ENCODE measurements around the gene SERINC2. TPM values are rescaled to one million over a fixed set of nuclear protein-coding genes. Genes with fewer than 3 reads are reported as not detected.
"Not testable (repeated sequence)": the region's sequence is repeated elsewhere in the genome, so short reads cannot be mapped to it uniquely, and the experiment has no call there.

The SERINC2 gene
- total RNA-seq, 1 experiment from 2014 or later = 14.1 TPM

- Histone ChIP-seq H3K9ac (ENCODE audit: extremely low read depth, insufficient read length, low read length) (no peak overlapping the region), H3K56ac (ENCODE audit: insufficient read length, low read depth, low read length) (no peak overlapping the region), H2BK120ac (ENCODE audit: low read depth, low read length, poor library complexity, severe bottlenecking) (no peak overlapping the region), H3K4me1 (ENCODE audit: insufficient read depth, low read length) (no peaks in the 10 kb centered on the region), H3K9me3 (ENCODE audit: control insufficient read depth, low read depth, low read length) (no peaks in the 10 kb centered on the region), H2BK20ac (ENCODE audit: low read depth, low read length, poor library complexity, severe bottlenecking) (no peak overlapping the region), H2AFZ (ENCODE audit: low read length) (no peak overlapping the region), H3K14ac (ENCODE audit: insufficient read depth, low read length) (no peak overlapping the region), H4K5ac (ENCODE audit: insufficient read length, low read depth, low read length) (no peak overlapping the region), H3K79me2 (ENCODE audit: insufficient read depth, low read length) (no peaks in the 10 kb centered on the region), H3K23me2 (ENCODE audit: insufficient read length, low read depth, low read length, poor library complexity, severe bottlenecking) (no peaks in the 10 kb centered on the region), H3K79me1 (ENCODE audit: insufficient read depth, low read depth, low read length, poor library complexity, severe bottlenecking) (no peaks in the 10 kb centered on the region), H3K27me3 (ENCODE audit: insufficient read depth, low read length) (no peaks in the 10 kb centered on the region), H2AK5ac (ENCODE audit: insufficient read length, low read length) (no peak overlapping the region), H4K91ac (ENCODE audit: insufficient read length, low read depth, low read length) (no peak overlapping the region), H3K23ac (ENCODE audit: insufficient read length, low read depth, low read length) (no peak overlapping the region), H2BK5ac (ENCODE audit: insufficient read length, low read length) (no peak overlapping the region), H3K27ac (ENCODE audit: insufficient read length, low read depth, low read length) (no peak overlapping the region), H4K20me1 (ENCODE audit: control insufficient read depth, insufficient read depth, insufficient read length) (no peaks in the 10 kb centered on the region), H3K4ac (ENCODE audit: low read depth, low read length) (no peak overlapping the region), H3T11ph (ENCODE audit: low read length) (no peak overlapping the region), H2BK12ac (ENCODE audit: insufficient read length, low read depth, low read length) (no peak overlapping the region), H3K18ac (ENCODE audit: insufficient read length, low read depth, low read length) (no peak overlapping the region), H4K8ac (replicated peaks; ENCODE audit: insufficient read length, low read depth, low read length) (no peak overlapping the region), H3K4me2 (ENCODE audit: insufficient read depth, insufficient read length, low read length) (no peak overlapping the region), H2BK15ac (ENCODE audit: low read depth, low read length) (no peak overlapping the region)
- WGBS (ENCODE audit: extremely low coverage, insufficient read length, low lambda C conversion rate) = no CpG with 5 or more reads among the region's 6 CpGs
- TF ChIP-seq CTCF (conservative IDR thresholded peaks at IDR 0.05) = no peak
- H3K9me3 Mint-ChIP-seq = no peaks in the 10 kb centered on the region
- H3K36me3 Mint-ChIP-seq (ENCODE audit: insufficient read depth in 1 of 3, low read depth in 3 of 3) = peaks cover 4 to 34% (median 10%) of the 10 kb centered on the region in 3 experiments
- no peak overlapping the region for H3K27ac Mint-ChIP-seq
- DNase-seq = no peak
- peaks cover 3 to 14% of the 10 kb centered on the region in 2 experiments for H3K4me1 Mint-ChIP-seq
- no peak overlapping the region for H3K4me3 Mint-ChIP-seq
- no peaks in the 10 kb centered on the region for H3K27me3 Mint-ChIP-seq (ENCODE audit: low read depth)
Measured at GRCh38 chr1:31429583-31429982, 16.6 kb downstream of the SERINC2 start.

- H3K4me3 Mint-ChIP-seq; H3K9ac ChIP-seq (ENCODE audit: extremely low read depth, insufficient read length, low read length); H3K79me2 ChIP-seq (ENCODE audit: insufficient read depth, low read length); H3K4me1 ChIP-seq (ENCODE audit: insufficient read depth, low read length); H3K9me3 Mint-ChIP-seq; H3K4ac ChIP-seq (ENCODE audit: low read depth, low read length); H3K79me1 ChIP-seq (ENCODE audit: insufficient read depth, low read depth, low read length, poor library complexity, severe bottlenecking); H2AK5ac ChIP-seq (ENCODE audit: insufficient read length, low read length); H3K23me2 ChIP-seq (ENCODE audit: insufficient read length, low read depth, low read length, poor library complexity, severe bottlenecking); H3K23ac ChIP-seq (ENCODE audit: insufficient read length, low read depth, low read length); H4K91ac ChIP-seq (ENCODE audit: insufficient read length, low read depth, low read length); H4K8ac ChIP-seq (replicated peaks; ENCODE audit: insufficient read length, low read depth, low read length); DNase-seq; H2BK120ac ChIP-seq (ENCODE audit: low read depth, low read length, poor library complexity, severe bottlenecking); H3K27ac Mint-ChIP-seq; H3K18ac ChIP-seq (ENCODE audit: insufficient read length, low read depth, low read length); H3K9me3 ChIP-seq (ENCODE audit: control insufficient read depth, low read depth, low read length); H3K27me3 ChIP-seq (ENCODE audit: insufficient read depth, low read length); H2BK12ac ChIP-seq (ENCODE audit: insufficient read length, low read depth, low read length); H4K5ac ChIP-seq (ENCODE audit: insufficient read length, low read depth, low read length); H3K27me3 Mint-ChIP-seq (ENCODE audit: low read depth); H3K14ac ChIP-seq (ENCODE audit: insufficient read depth, low read length); H3T11ph ChIP-seq (ENCODE audit: low read length); H2BK5ac ChIP-seq (ENCODE audit: insufficient read length, low read length); H2AFZ ChIP-seq (ENCODE audit: low read length); H2BK15ac ChIP-seq (ENCODE audit: low read depth, low read length); H3K27ac ChIP-seq (ENCODE audit: insufficient read length, low read depth, low read length); H4K20me1 ChIP-seq (ENCODE audit: control insufficient read depth, insufficient read depth, insufficient read length); H2BK20ac ChIP-seq (ENCODE audit: low read depth, low read length, poor library complexity, severe bottlenecking); H3K56ac ChIP-seq (ENCODE audit: insufficient read length, low read depth, low read length); H3K4me2 ChIP-seq (ENCODE audit: insufficient read depth, insufficient read length, low read length): not testable (repeated sequence)
- no CpG with 5 or more reads among the region's 3 CpGs for WGBS (ENCODE audit: extremely low coverage, insufficient read length, low lambda C conversion rate)
- peaks cover 5 to 16% of the 10 kb centered on the region in 2 experiments for H3K4me1 Mint-ChIP-seq
- peaks cover 4 to 29% (median 10%) of the 10 kb centered on the region in 3 experiments for H3K36me3 Mint-ChIP-seq (ENCODE audit: insufficient read depth in 1 of 3, low read depth in 3 of 3)
Measured at GRCh38 chr1:31431351-31432257, 18.6 kb downstream of the SERINC2 start.
